GM12878 (cell line): ENCODE measurements around the gene TMEM37. TPM values are rescaled to one million over a fixed set of nuclear protein-coding genes. Genes with fewer than 3 reads are reported as not detected.

Source experiments
- ATAC-seq: fragments of 200-7000 bp; cut with Tn5 transposase; 3 replicates; pipeline ENCODE4 v1.9.1; 2020; ENCODE audit warnings: mild to moderate bottlenecking, moderate library complexity
- BruUV-seq: library from RNA; stranded (reverse); fragments of 400-500 nt; replicated peaks from 2 replicates; lab custom pipeline; 2021; lab: Mats Ljungman, UMichigan
- CTCF ChIA-PET: fragments of 300-600 bp; sonication (Branson Sonifier 250); formaldehyde crosslinking; extraction: SDS; loops from one replicate; lab custom pipeline; 2021; ENCODE audit warnings: inconsistent platforms; lab: Yijun Ruan, JAX
- POLR2A ChIA-PET: fragments of 350-600 bp; formaldehyde crosslinking; extraction: SDS; loops from one replicate; lab custom pipeline; 2021; ENCODE audit warnings: inconsistent platforms; lab: Charles Lee
- RAD21 ChIA-PET: fragments of 300-600 bp; sonication (Branson Sonifier 250); formaldehyde crosslinking; loops from one replicate; lab custom pipeline; 2023; ENCODE audit warnings: antibody characterized with exemption; ENCODE audit not compliant: unreplicated experiment; lab: Charles Lee
- SMC1A ChIA-PET: fragments of 300-600 bp; sonication (Branson Sonifier 250); formaldehyde crosslinking; loops from one replicate; lab custom pipeline; 2023; ENCODE audit not compliant: unreplicated experiment, uncharacterized antibody; lab: Charles Lee
- DNase-seq: peaks from one replicate; pipeline ENCODE4 v3.0.0-alpha.2; 2011; ENCODE audit warnings: low read depth, low spot score
- FAIRE-seq: peaks from 3 replicates; lab custom pipeline; 2011; peaks lifted over from hg19 to GRCh38; lab: Jason Lieb, UNC
- H2AFZ ChIP-seq: 2 replicates; pipeline ENCODE4 v1.6.0; 2011; ENCODE audit warnings: low read depth, low read length, control low read depth; ENCODE audit not compliant: control insufficient read depth
- H3K27ac ChIP-seq: 2 replicates; pipeline ENCODE4 v1.5.1; 2011; ENCODE audit warnings: control low read depth; ENCODE audit not compliant: control insufficient read depth, insufficient read depth
- H3K27me3 ChIP-seq, 2 experiments: replicated peaks in 1 of 2; 2 replicates each; pipeline versions ENCODE4 v1.6.0 to v1.6.1; 2011; ENCODE audit warnings: low read length in 1 of 2; ENCODE audit not compliant: control insufficient read depth in 2 of 2, insufficient read depth in 2 of 2
- H3K36me3 ChIP-seq, 2 experiments: 2 replicates each; pipeline ENCODE4 v1.5.1; 2011; ENCODE audit warnings: low read length in 1 of 2; ENCODE audit not compliant: control insufficient read depth in 2 of 2, insufficient read depth in 2 of 2
- H3K4me1 ChIP-seq: 2 replicates; pipeline ENCODE4 v1.6.1; 2011; ENCODE audit warnings: mild to moderate bottlenecking, low read length, moderate library complexity, mixed read lengths; ENCODE audit not compliant: control insufficient read depth, insufficient read depth
- H3K4me2 ChIP-seq: 2 replicates; pipeline ENCODE4 v1.6.0; 2011; ENCODE audit warnings: control low read depth; ENCODE audit not compliant: control insufficient read depth, insufficient read depth
- H3K4me3 ChIP-seq: fragments of 200-600 bp; sonication (generic); 2 replicates; pipeline ENCODE4 v1.5.1; 2016
- H3K79me2 ChIP-seq: 2 replicates; pipeline ENCODE4 v1.6.0; 2011; ENCODE audit warnings: low read length; ENCODE audit not compliant: control insufficient read depth, insufficient read depth
- H3K9ac ChIP-seq: 2 replicates; pipeline ENCODE4 v1.8.0; 2011; ENCODE audit warnings: low read length, control low read depth, mixed read lengths; ENCODE audit not compliant: control insufficient read depth, insufficient read depth
- H3K9me3 ChIP-seq: replicated peaks from 3 replicates; pipeline ENCODE4 v1.5.1; 2011; ENCODE audit warnings: mild to moderate bottlenecking, low read length; ENCODE audit not compliant: control insufficient read depth, insufficient read depth
- H4K20me1 ChIP-seq: 2 replicates; pipeline ENCODE4 v1.6.0; 2011; ENCODE audit not compliant: control insufficient read depth, insufficient read depth
- DPF2 ChIP-seq: fragments of 450-650 bp; IDR thresholded peaks from 2 replicates; pipeline ENCODE4 v1.6.1; 2017; ENCODE audit warnings: mild to moderate bottlenecking
- NR2F1 ChIP-seq: fragments of 450-650 bp; conservative IDR thresholded peaks from 2 replicates; pipeline ENCODE4 v1.6.1; 2017; ENCODE audit warnings: mild to moderate bottlenecking
- ZNF217 ChIP-seq: fragments of 450-650 bp; IDR thresholded peaks from 2 replicates; pipeline ENCODE4 v1.6.1; 2017; ENCODE audit warnings: antibody characterized with exemption, mild to moderate bottlenecking
- WGBS: methylation state at CpG from one replicate; pipeline ENCODE4 v1.1.6; 2016; ENCODE audit warnings: low lambda C conversion rate; ENCODE audit not compliant: insufficient replicate concordance, insufficient coverage; ENCODE audit errors: missing lambda C conversion rate; 5-methylcytosine and 5-hydroxymethylcytosine counted together
- in situ Hi-C: fragments of 300-500 bp; cut with MboI; formaldehyde crosslinking; loops from 9 replicates; pipeline ENCODE4 v1.14.3; 2018; ENCODE audit warnings: mixed read lengths
- intact Hi-C: fragments of 100-400 bp; cut with micrococcal nuclease; formaldehyde crosslinking; loops from one replicate; pipeline ENCODE4 v1.14.2; 2022; ENCODE audit not compliant: unreplicated experiment
- polyA plus RNA-seq, 11 experiments: library from polyadenylated mRNA; depleted of rRNA in 4 of 11; unstranded in 6 of 11; stranded (reverse) in 5 of 11; fragments of >200 nt; fragmentation: Nextera tagmentation in 4 of 11; fragmentation: Illumina TruSeq in 1 of 11; extraction: Ambion mirVana in 4 of 11; extraction: Trizol in 1 of 11; gene quantifications; 1 replicate in 1 of 11; 2 replicates in 10 of 11; pipeline versions ENCODE4 v1.2.1 to v1.2.3, GENCODE V29; 2011 to 2016; ENCODE audit warnings: inconsistent platforms in 2 of 11, missing spikeins in 2 of 11, low read depth in 1 of 11
- total RNA-seq, 4 experiments: library from RNA; depleted of rRNA in 3 of 4; stranded (reverse); fragments of >200 nt in 3 of 4; fragmentation: Illumina TruSeq in 1 of 4; extraction: Trizol in 1 of 4; gene quantifications; 2 replicates each; pipeline versions ENCODE4 v1.2.1 to v1.2.3, GENCODE V29; 2013 to 2021
- TF ChIP-seq, protein P1 (sequence below): fragments of 450-650 bp; IDR thresholded peaks from 2 replicates; pipeline ENCODE4 v1.6.1; 2018; ENCODE audit warnings: mild to moderate bottlenecking, low read depth, moderate library complexity; ENCODE audit not compliant: partially characterized antibody

The TMEM37 gene
- total and polyA plus RNA-seq, 10 of the 15 experiments (the other 5 are each of a cell fraction or from before 2014, with no cell fraction given) = 0.07 to 0.67 (median 0.24) TPM; not detected in 3

DNA sequence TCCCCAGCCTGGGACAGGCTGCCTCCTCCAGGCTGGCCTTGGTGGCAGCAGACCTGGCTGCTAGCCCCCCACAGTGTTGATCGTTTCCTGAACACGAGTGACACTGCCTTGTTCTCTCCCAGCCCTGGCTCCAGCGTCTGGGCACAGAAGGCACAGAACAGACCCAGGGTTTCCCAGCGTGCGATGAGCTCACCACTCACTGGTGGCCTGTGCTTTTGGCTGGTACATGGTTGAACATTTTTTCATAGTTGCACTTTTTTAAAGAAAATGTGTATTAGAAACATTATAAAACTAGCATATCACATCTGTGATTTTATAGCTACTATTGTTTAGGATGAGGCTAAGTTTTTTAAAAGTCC is 51.7 kb downstream of the TMEM37 start:
- CTCF ChIA-PET = interaction anchor here (0.7 to 1.8 kb wide), 5 partner anchors 12 to 1791 kb away, joined by 3 to 4 read pairs (median 4); no protein-coding TSS in a partner anchor

DNA sequence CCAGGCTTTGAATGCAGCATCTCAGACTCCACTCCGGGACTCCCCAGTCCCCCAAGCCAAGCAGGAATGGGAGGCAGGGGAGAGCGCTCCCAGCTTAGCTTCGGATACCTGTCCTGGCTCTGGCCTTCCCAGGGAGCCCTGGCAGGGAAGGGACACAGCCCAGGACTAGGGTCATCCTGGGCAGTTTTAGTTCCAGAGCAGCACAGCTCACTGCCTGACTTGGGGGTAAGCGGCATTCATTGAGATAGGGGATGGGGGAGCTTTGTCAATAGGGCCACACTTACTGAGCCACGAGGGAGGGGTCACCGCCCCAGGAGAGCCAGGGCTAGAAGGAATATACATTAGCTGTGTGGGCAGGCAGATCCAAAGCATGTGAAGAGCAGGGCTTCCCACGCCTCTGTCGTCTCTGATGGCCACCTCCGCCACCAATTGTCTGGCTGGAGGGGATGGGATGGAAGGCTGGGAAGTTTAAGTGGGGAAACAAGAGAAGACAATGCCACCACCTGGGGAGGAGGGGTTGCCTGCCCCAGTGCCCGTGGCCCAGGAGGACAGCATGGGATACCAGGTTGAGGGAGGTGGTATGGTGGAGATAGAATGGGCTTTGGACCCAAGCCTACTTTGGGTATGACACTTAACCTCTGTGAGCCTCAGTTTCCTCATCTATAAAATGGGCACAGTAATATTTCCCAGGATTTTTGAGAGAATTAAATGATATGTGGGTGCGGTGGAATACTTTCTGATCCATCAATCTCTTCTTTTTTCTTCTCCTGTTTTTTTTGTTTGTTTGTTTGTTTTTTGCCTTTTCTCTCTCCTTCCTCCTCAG is 52.5 kb downstream of the TMEM37 start:
- no peaks in the 10 kb centered on the region; a peak in 1 of 4 replicates for H3K27me3 ChIP-seq
- ATAC-seq = no peak
- RAD21 ChIA-PET = no interaction called here
- peaks cover 2% of the 10 kb centered on the region; the same call in 1 of the 2 replicates for H4K20me1 ChIP-seq
- no peaks in the 10 kb centered on the region for H3K4me1 ChIP-seq
- H3K9ac ChIP-seq = no peak overlapping the region
- H3K4me3 ChIP-seq = no peak overlapping the region
- in situ Hi-C loops = loop anchor here (10.0 kb wide), 1 partner anchor 599 kb away; no protein-coding TSS in a partner anchor
- POLR2A ChIA-PET = no interaction called here
- BruUV-seq = no TSS peak
- WGBS = 28% methylated on average over 11 of the region's 11 CpGs
- CTCF ChIA-PET = interaction anchor here (0.7 to 1.8 kb wide), 4 partner anchors 12 to 1790 kb away, joined by 3 to 4 read pairs (median 4); no protein-coding TSS in a partner anchor
- intact Hi-C loops = no loop called here
- TF ChIP-seq, protein P1, sequence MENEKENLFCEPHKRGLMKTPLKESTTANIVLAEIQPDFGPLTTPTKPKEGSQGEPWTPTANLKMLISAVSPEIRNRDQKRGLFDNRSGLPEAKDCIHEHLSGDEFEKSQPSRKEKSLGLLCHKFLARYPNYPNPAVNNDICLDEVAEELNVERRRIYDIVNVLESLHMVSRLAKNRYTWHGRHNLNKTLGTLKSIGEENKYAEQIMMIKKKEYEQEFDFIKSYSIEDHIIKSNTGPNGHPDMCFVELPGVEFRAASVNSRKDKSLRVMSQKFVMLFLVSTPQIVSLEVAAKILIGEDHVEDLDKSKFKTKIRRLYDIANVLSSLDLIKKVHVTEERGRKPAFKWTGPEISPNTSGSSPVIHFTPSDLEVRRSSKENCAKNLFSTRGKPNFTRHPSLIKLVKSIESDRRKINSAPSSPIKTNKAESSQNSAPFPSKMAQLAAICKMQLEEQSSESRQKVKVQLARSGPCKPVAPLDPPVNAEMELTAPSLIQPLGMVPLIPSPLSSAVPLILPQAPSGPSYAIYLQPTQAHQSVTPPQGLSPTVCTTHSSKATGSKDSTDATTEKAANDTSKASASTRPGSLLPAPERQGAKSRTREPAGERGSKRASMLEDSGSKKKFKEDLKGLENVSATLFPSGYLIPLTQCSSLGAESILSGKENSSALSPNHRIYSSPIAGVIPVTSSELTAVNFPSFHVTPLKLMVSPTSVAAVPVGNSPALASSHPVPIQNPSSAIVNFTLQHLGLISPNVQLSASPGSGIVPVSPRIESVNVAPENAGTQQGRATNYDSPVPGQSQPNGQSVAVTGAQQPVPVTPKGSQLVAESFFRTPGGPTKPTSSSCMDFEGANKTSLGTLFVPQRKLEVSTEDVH = no peak
- TF ChIP-seq ZNF217 = no peak
- TF ChIP-seq, all 136 proteins: peak for 0
- no peak for DNase-seq
- Histone ChIP-seq H3K36me3 (no peaks in the 10 kb centered on the region), H2AFZ (no peak overlapping the region), H3K79me2 (no peaks in the 10 kb centered on the region), H3K4me2 (no peak overlapping the region), H3K9me3 (no peaks in the 10 kb centered on the region), H3K27ac (no peak overlapping the region)
- FAIRE-seq = no peak
- SMC1A ChIA-PET = no interaction called here

More for the DNA sequence above, 51.7 kb downstream of the TMEM37 start:
- FAIRE-seq (no peak), ATAC-seq (no peak), DNase-seq (no peak)
- H4K20me1 ChIP-seq = peaks cover 2% of the 10 kb centered on the region; the same call in 1 of the 2 replicates
- no peaks in the 10 kb centered on the region; a peak in 1 of 4 replicates for H3K27me3 ChIP-seq
- ChIA-PET RAD21 (no interaction called here), POLR2A (interaction anchor here (0.8 kb wide), 1 partner anchor 14 kb away, joined by 3 read pairs; no protein-coding TSS in a partner anchor), SMC1A (interaction anchor here (0.5 to 1.1 kb wide), 3 partner anchors 31 to 68 kb away, joined by 3 read pairs; no protein-coding TSS in a partner anchor)
- H3K36me3 ChIP-seq = no peaks in the 10 kb centered on the region
- H3K79me2 ChIP-seq = no peaks in the 10 kb centered on the region
- no peak overlapping the region for H3K9ac ChIP-seq
- WGBS = 30% methylated on average over 5 of the region's 5 CpGs
- in situ Hi-C loops = loop anchor here (10.0 kb wide), 1 partner anchor 599 kb away; no protein-coding TSS in a partner anchor
- no peak overlapping the region for H3K4me2 ChIP-seq
- no peak overlapping the region for H2AFZ ChIP-seq
- H3K4me3 ChIP-seq = no peak overlapping the region
- H3K4me1 ChIP-seq = no peaks in the 10 kb centered on the region
- no peaks in the 10 kb centered on the region for H3K9me3 ChIP-seq
- BruUV-seq = no TSS peak
- intact Hi-C loops = no loop called here
- TF ChIP-seq NR2F1 = no peak
- 0 out of 2 replicates have a peak, but pooled peaks have one; percentile 31 for TF ChIP-seq DPF2
- H3K27ac ChIP-seq = no peak overlapping the region
